B cell (primary cell): ENCODE results near the gene PCGF5. TPM values are rescaled to one million over a fixed set of nuclear protein-coding genes. Genes with fewer than 3 reads are reported as not detected.

Source experiments
- ATAC-seq: fragments of 200-7000 bp; cut with Tn5 transposase; one replicate; pipeline ENCODE4 v1.10.0; 2021; ENCODE audit warnings: low read depth, mild to moderate bottlenecking, moderate number of reproducible peaks, moderate library complexity
- CTCF ChIA-PET: fragments of 350-600 bp; sonication (Branson Sonifier 250); formaldehyde crosslinking; loops from one replicate; lab custom pipeline; 2021; ENCODE audit warnings: antibody characterized with exemption, inconsistent platforms; lab: Charles Lee
- POLR2A ChIA-PET: fragments of 350-600 bp; sonication (Branson Sonifier 250); formaldehyde crosslinking; loops from one replicate; lab custom pipeline; 2021; ENCODE audit warnings: antibody characterized with exemption; lab: Charles Lee
- DNase-seq: peaks from one replicate; pipeline ENCODE4 v3.0.0; 2013
- H2AFZ ChIP-seq: 2 replicates; pipeline ENCODE4 v1.6.1; 2012; ENCODE audit warnings: mild to moderate bottlenecking, low read depth, low read length; ENCODE audit not compliant: insufficient read depth, poor library complexity, severe bottlenecking
- H3K27ac ChIP-seq, 2 donors: 1 replicate in 1 of 2; 2 replicates in 1 of 2; pipeline ENCODE4 v1.5.1; 2012 to 2013; ENCODE audit warnings: low read length in 2 of 2, mild to moderate bottlenecking in 2 of 2, moderate library complexity in 1 of 2
- H3K27me3 ChIP-seq, 4 experiments: fragments of 200-600 bp in 1 of 4; sonication (generic) in 1 of 4; replicated peaks in 1 of 4; 1 replicate in 2 of 4; 2 replicates in 2 of 4; pipeline versions ENCODE4 v1.6.1 to v1.7.0; 2013 to 2016; ENCODE audit warnings: low read length in 3 of 4, mild to moderate bottlenecking in 2 of 4, mixed read lengths in 1 of 4, moderate library complexity in 1 of 4; ENCODE audit not compliant: insufficient read depth in 4 of 4, control insufficient read depth in 3 of 4; ENCODE audit errors: control extremely low read depth in 1 of 4
- H3K36me3 ChIP-seq, 2 experiments: replicated peaks in 1 of 2; 1 replicate in 1 of 2; 2 replicates in 1 of 2; pipeline versions ENCODE4 v1.6.1 to v1.7.1; 2013; ENCODE audit warnings: low read length in 1 of 2; ENCODE audit not compliant: insufficient read depth in 2 of 2, control insufficient read depth in 1 of 2; ENCODE audit errors: control extremely low read depth in 1 of 2, extremely low read depth in 1 of 2
- H3K4me1 ChIP-seq, 2 donors: fragments of 200-600 bp in 1 of 2; sonication (generic) in 1 of 2; 1 replicate in 1 of 2; 2 replicates in 1 of 2; pipeline versions ENCODE4 v1.5.1 to v1.6.1; 2013 to 2017; ENCODE audit warnings: low read length in 2 of 2; ENCODE audit not compliant: control insufficient read depth in 2 of 2, insufficient read depth in 2 of 2
- H3K4me2 ChIP-seq: replicated peaks from 2 replicates; pipeline ENCODE3; 2012; ENCODE audit warnings: mild to moderate bottlenecking, low read depth, low read length; ENCODE audit not compliant: poor library complexity, severe bottlenecking
- H3K4me3 ChIP-seq, 5 experiments: fragments of 200-600 bp in 1 of 5; sonication (generic) in 1 of 5; 1 replicate in 3 of 5; 2 replicates in 2 of 5; pipeline versions ENCODE4 v1.5.1 to v1.7.0; 2011 to 2016; ENCODE audit warnings: low read length in 4 of 5, mild to moderate bottlenecking in 4 of 5, low read depth in 2 of 5, control low read depth in 1 of 5, moderate library complexity in 1 of 5; ENCODE audit not compliant: insufficient read depth in 1 of 5; ENCODE audit errors: control extremely low read depth in 1 of 5, extremely low read depth in 1 of 5
- H3K79me2 ChIP-seq: fragments of 200-600 bp; sonication (generic); one replicate; pipeline ENCODE4 v1.6.0; 2016; ENCODE audit warnings: low read length; ENCODE audit not compliant: control insufficient read depth, insufficient read depth
- H3K9ac ChIP-seq: fragments of 200-600 bp; sonication (generic); 2 replicates; pipeline ENCODE4 v1.6.1; 2017; ENCODE audit warnings: mild to moderate bottlenecking, low read length, moderate library complexity
- H3K9me3 ChIP-seq, 3 donors: one replicate each; pipeline versions ENCODE4 v1.6.1 to v1.7.1; 2013; ENCODE audit warnings: low read length in 2 of 3; ENCODE audit not compliant: control insufficient read depth in 2 of 3, insufficient read depth in 1 of 3; ENCODE audit errors: control extremely low read depth in 1 of 3
- H4K20me1 ChIP-seq: 2 replicates; pipeline ENCODE4 v1.6.0; 2012; ENCODE audit warnings: mild to moderate bottlenecking, low read length; ENCODE audit not compliant: insufficient read depth, control insufficient read depth, poor library complexity, severe bottlenecking
- H3K27ac Mint-ChIP-seq: one replicate; pipeline ENCODE4 v1.8.0; 2021; ENCODE audit warnings: mixed read lengths
- H3K27me3 Mint-ChIP-seq: one replicate; pipeline ENCODE4 v1.8.0; 2021; ENCODE audit warnings: mixed read lengths
- H3K4me1 Mint-ChIP-seq: one replicate; pipeline ENCODE4 v1.8.0; 2021; ENCODE audit warnings: mixed read lengths
- H3K4me3 Mint-ChIP-seq: one replicate; pipeline ENCODE4 v1.8.0; 2021; ENCODE audit warnings: mixed read lengths
- H3K9me3 Mint-ChIP-seq: one replicate; pipeline ENCODE4 v1.8.0; 2022; ENCODE audit warnings: mixed read lengths; ENCODE audit not compliant: insufficient read depth
- EZH2 ChIP-seq: IDR thresholded peaks from 2 replicates; pipeline ENCODE4 v1.6.1; 2012; ENCODE audit warnings: borderline replicate concordance, low read depth, mild to moderate bottlenecking, moderate library complexity, low read length; ENCODE audit not compliant: insufficient read depth, poor library complexity, severe bottlenecking
- WGBS: methylation state at CpG from one replicate; pipeline ENCODE4 v1.1.5; 2013; ENCODE audit warnings: missing lambda C conversion rate; ENCODE audit not compliant: insufficient coverage; 5-methylcytosine and 5-hydroxymethylcytosine counted together
- intact Hi-C: fragments of 100-400 bp; cut with micrococcal nuclease; formaldehyde crosslinking; loops from one replicate; pipeline ENCODE4 v1.10.0; 2022
- polyA plus RNA-seq: library from polyadenylated mRNA; depleted of rRNA; stranded (reverse); fragments of >200 nt; gene quantifications from 2 replicates; pipeline ENCODE4 v1.2.3, GENCODE V29; 2012
- total RNA-seq, 2 donors: library from RNA; stranded (reverse); fragments of 120-200 nt in 1 of 2; gene quantifications; 1 replicate in 1 of 2; 2 replicates in 1 of 2; pipeline versions ENCODE4 v1.2.3 to v1.2.4, GENCODE V29; 2013 to 2022
- TF ChIP-seq, protein P1 (sequence below): fragments of 200-600 bp; IDR thresholded peaks from one replicate; pipeline ENCODE4 v1.8.0; 2022; ENCODE audit warnings: antibody characterized with exemption, mild to moderate bottlenecking

The PCGF5 gene
- total and polyA plus RNA-seq, 2 donors (not counting 1 experiment from before 2014, with no cell fraction given), result 37.6 to 102 TPM

DNA sequence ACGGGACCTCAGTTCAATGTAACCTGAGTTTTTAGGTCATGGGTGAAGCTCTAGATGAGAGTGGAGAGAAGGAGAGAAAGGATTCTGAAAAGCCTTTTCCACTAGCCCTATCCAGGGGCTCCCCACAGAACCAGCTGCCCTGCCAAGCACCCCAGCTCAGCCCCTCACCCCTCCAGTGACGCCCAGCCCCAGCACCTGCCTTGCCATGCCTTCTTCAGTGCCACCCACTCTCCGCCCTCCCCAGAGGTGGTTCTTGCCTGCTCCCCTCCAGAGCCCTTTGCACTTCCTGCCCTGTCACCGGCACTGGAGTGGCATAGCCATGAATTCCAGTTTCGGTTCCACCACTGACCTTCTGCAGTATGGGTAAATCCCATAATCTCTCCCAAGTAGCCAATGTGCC is 70.1 kb downstream of the PCGF5 start:
- no peak overlapping the region for H3K4me3 ChIP-seq
- intact Hi-C loops, result no loop called here
- no peak for ATAC-seq
- Mint-ChIP-seq H3K9me3 (no peaks in the 10 kb centered on the region), H3K4me3 (no peak overlapping the region), H3K4me1 (no peaks in the 10 kb centered on the region), H3K27me3 (peaks cover 9% of the 10 kb centered on the region), H3K27ac (no peak overlapping the region)
- no peaks in the 10 kb centered on the region for H3K27me3 ChIP-seq
- DNase-seq, result no peak
- no peak overlapping the region for H3K4me2 ChIP-seq
- no peaks in the 10 kb centered on the region for H4K20me1 ChIP-seq
- CTCF ChIA-PET, result no interaction called here
- no peaks in the 10 kb centered on the region for H3K79me2 ChIP-seq
- H3K9ac ChIP-seq, result no peak overlapping the region
- H3K36me3 ChIP-seq, result no peaks in the 10 kb centered on the region
- no peaks in the 10 kb centered on the region for H3K9me3 ChIP-seq
- 96% methylated on average over 4 of the region's 5 CpGs for WGBS
- TF ChIP-seq, protein P1, sequence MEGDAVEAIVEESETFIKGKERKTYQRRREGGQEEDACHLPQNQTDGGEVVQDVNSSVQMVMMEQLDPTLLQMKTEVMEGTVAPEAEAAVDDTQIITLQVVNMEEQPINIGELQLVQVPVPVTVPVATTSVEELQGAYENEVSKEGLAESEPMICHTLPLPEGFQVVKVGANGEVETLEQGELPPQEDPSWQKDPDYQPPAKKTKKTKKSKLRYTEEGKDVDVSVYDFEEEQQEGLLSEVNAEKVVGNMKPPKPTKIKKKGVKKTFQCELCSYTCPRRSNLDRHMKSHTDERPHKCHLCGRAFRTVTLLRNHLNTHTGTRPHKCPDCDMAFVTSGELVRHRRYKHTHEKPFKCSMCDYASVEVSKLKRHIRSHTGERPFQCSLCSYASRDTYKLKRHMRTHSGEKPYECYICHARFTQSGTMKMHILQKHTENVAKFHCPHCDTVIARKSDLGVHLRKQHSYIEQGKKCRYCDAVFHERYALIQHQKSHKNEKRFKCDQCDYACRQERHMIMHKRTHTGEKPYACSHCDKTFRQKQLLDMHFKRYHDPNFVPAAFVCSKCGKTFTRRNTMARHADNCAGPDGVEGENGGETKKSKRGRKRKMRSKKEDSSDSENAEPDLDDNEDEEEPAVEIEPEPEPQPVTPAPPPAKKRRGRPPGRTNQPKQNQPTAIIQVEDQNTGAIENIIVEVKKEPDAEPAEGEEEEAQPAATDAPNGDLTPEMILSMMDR, result no peak
- TF ChIP-seq EZH2, result no peak
- no peak overlapping the region for H2AFZ ChIP-seq
- H3K27ac ChIP-seq, result no peak overlapping the region
- no peaks in the 10 kb centered on the region for H3K4me1 ChIP-seq
- POLR2A ChIA-PET, result no interaction called here

DNA sequence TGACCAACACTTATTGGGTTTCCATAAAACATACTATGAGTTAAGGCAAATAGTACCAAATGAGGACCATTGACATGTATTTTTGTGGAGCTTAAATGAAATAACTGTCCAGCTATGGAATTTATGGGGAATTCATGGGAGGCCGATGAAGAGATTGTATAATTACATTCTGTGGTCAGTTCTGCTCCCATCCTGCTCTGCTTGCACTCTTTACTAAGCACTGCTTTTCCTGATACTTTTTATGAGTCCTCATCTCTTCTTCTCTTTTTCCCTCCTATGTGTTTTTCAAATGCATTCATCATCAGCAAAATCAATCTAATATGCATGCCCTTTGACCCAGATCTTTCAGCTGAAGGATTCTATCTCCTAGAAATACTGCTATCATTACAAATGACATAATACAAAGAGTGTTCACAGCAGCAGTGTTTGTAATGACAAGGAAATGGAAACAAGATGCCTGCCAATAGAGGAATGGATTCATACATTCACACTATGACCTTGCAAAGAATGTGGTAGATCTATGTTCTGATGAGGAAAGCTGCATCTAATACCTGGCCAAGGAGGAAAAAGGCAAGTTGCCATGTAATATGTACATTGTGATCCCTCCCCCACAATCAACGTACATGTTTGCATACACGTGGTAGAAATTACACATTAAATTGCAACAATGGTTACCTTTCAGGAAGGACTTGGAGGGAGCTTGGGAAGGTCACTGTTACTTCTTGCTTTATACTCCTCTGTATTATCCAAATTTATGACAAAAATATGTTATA is 73.9 kb downstream of the PCGF5 start:
- Mint-ChIP-seq H3K27ac (no peak overlapping the region), H3K27me3 (peaks cover 21% of the 10 kb centered on the region), H3K9me3 (no peaks in the 10 kb centered on the region), H3K4me3 (no peak overlapping the region), H3K4me1 (peaks cover 9% of the 10 kb centered on the region)
- Histone ChIP-seq H3K79me2 (no peaks in the 10 kb centered on the region), H3K27me3 (no peaks in the 10 kb centered on the region), H3K27ac (no peak overlapping the region), H4K20me1 (no peaks in the 10 kb centered on the region), H3K9ac (no peak overlapping the region), H3K36me3 (no peaks in the 10 kb centered on the region), H3K9me3 (no peaks in the 10 kb centered on the region), H3K4me1 (peaks cover 11% of the 10 kb centered on the region in 2 donors), H2AFZ (no peak overlapping the region), H3K4me3 (no peak overlapping the region), H3K4me2 (no peak overlapping the region)
- ChIA-PET POLR2A (no interaction called here), CTCF (interaction anchor here (0.8 to 3.4 kb wide), 3 partner anchors 44 to 415 kb away, joined by 3 to 9 read pairs (median 5); no protein-coding TSS in a partner anchor)
- ATAC-seq, result no peak
- intact Hi-C loops, result no loop called here
- no peak for DNase-seq
- no CpG with 5 or more reads among the region's 3 CpGs for WGBS
- TF ChIP-seq, protein P1, result no peak
- TF ChIP-seq EZH2, result no peak
